LNCaP clone FGC (cell line): ENCODE measurements around the gene NHLH2.

Experiments used
- DNase-seq: peaks from one replicate; pipeline ENCODE4 v3.0.0-alpha.2; 2011; ENCODE audit warnings: low read depth
- H3K4me3 ChIP-seq: 2 replicates; pipeline ENCODE4 v1.5.1; 2011; ENCODE audit warnings: mild to moderate bottlenecking, low read depth, low read length, control low read depth
- TF ChIP-seq, protein P1 (sequence below): IDR thresholded peaks from 2 replicates; pipeline ENCODE4 v1.5.1; 2012; ENCODE audit warnings: mild to moderate bottlenecking; ENCODE audit not compliant: control insufficient read depth, insufficient read depth; ENCODE audit errors: extremely low read depth

The NHLH2 gene

GRCh38 chr1:115829023-115829674, 11.8 kb downstream of the NHLH2 start:
- DNase-seq = no peak
- H3K4me3 ChIP-seq = no peak overlapping the region
- TF ChIP-seq, protein P1, sequence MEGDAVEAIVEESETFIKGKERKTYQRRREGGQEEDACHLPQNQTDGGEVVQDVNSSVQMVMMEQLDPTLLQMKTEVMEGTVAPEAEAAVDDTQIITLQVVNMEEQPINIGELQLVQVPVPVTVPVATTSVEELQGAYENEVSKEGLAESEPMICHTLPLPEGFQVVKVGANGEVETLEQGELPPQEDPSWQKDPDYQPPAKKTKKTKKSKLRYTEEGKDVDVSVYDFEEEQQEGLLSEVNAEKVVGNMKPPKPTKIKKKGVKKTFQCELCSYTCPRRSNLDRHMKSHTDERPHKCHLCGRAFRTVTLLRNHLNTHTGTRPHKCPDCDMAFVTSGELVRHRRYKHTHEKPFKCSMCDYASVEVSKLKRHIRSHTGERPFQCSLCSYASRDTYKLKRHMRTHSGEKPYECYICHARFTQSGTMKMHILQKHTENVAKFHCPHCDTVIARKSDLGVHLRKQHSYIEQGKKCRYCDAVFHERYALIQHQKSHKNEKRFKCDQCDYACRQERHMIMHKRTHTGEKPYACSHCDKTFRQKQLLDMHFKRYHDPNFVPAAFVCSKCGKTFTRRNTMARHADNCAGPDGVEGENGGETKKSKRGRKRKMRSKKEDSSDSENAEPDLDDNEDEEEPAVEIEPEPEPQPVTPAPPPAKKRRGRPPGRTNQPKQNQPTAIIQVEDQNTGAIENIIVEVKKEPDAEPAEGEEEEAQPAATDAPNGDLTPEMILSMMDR = no peak

- no peak overlapping the region for H3K4me3 ChIP-seq
- TF ChIP-seq, protein P1 = no peak
- no peak for DNase-seq
Measured at GRCh38 chr1:115828101-115829022, 12.6 kb downstream of the NHLH2 start.

DNA sequence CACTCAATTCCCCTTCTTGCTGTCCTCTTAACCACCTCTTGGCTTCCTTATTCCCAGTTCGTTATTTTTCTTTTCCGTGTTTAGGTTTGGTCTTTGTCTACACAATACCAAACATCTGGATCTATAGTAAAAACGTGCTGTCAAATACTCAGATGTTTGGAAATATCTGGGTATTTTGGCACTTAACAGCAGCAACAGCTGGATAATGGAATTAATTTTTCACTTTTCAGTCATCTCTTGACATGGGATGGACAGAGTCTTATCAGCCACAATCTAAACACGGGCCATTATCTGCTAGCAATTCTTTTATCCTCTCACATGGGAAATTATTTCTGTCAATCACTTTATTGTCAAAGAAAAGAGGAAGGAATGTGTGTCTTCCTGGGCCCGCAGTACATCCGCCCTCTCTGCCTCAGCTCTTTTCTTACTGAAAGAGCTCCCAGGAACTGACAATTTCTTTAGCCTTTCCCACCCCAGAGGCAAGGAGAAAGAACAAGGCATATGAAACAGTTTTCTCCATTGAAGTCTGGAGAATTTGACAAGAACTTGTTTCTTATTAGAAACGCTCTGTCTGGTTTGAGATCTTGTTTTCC, 13.4 kb downstream of the NHLH2 start:
- TF ChIP-seq, protein P1 = no peak
- no peak for DNase-seq
- no peak overlapping the region for H3K4me3 ChIP-seq

GRCh38 chr1:115826628-115827027, 14.3 kb downstream of the NHLH2 start:
- H3K4me3 ChIP-seq = no peak overlapping the region
- TF ChIP-seq, protein P1 = no peak
- no peak for DNase-seq

DNA sequence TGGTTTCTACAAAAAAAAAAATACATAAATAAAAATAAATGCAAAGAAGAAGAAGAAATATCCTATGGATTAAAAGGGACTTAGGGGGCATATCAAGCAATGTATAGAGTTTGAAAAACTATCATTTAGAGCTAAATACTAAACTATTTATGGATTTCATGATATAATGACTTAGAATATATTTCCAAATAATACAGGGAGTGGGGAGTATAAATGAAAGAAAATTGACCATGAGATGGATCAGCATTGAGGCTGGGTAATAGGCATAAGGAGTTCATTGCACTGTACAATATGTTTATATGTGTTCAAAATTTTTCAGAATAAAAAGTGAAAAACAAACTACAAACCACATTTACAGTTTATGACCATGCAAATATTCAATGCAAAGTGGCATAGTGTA, 18.8 kb downstream of the NHLH2 start:
- no peak for DNase-seq
- TF ChIP-seq, protein P1 = no peak
- no peak overlapping the region for H3K4me3 ChIP-seq

GRCh38 chr1:115815694-115816093, 25.2 kb downstream of the NHLH2 start:
- no peak overlapping the region for H3K4me3 ChIP-seq
- peak; percentile 27 for DNase-seq

More at GRCh38 chr1:115815694-115816093, 25.2 kb downstream of the NHLH2 start:
- TF ChIP-seq, protein P1 = no peak
